Measurements from ENCODE around the gene KIRREL3. TPM values are rescaled to one million over a fixed set of nuclear protein-coding genes. Genes with fewer than 3 reads are reported as not detected.

The KIRREL3 gene
- total RNA-seq, 1 donor from 2014 or later, result not detected

DNA sequence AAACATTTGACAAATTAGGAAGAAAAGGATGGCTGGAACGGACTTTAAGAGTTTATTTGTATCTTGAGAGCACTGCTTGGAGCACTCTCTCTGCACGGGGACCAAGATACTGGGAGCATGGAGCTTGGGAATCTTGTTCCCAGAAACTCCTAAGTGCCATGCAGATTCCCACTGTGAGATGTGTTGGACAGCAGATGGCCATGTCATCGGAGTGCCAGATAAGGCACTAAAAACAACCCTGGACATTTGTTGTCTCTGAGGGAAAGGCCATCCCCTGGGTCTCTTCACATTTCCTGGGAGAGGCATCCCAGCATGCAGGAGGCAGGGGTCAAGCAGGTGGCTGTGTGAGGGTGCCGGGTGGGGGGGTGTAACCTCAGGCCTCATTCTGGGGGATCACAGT is 2.9 kb downstream of the KIRREL3 start:
- intact Hi-C loops (cut with micrococcal nuclease), result no loop called here

DNA sequence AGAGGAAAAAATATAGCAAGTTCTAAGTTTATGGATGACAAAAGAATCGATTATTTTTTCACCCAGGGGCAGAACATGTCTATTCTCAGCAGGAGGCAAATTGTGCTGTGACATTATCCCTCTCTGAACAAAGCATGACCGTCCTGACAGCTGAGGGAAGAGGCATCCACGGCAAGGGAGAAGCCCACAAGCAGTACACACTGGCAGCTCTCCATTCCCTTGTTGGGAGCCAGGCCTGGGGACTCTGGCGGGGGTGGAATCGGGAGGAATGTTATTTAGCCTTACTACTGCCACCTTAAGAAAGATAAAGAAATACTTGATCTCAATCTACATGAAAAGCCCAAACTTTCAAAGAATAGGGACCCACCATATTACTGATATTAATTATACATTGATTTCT is 3.4 kb downstream of the KIRREL3 start:
- intact Hi-C loops (cut with micrococcal nuclease), result no loop called here

DNA sequence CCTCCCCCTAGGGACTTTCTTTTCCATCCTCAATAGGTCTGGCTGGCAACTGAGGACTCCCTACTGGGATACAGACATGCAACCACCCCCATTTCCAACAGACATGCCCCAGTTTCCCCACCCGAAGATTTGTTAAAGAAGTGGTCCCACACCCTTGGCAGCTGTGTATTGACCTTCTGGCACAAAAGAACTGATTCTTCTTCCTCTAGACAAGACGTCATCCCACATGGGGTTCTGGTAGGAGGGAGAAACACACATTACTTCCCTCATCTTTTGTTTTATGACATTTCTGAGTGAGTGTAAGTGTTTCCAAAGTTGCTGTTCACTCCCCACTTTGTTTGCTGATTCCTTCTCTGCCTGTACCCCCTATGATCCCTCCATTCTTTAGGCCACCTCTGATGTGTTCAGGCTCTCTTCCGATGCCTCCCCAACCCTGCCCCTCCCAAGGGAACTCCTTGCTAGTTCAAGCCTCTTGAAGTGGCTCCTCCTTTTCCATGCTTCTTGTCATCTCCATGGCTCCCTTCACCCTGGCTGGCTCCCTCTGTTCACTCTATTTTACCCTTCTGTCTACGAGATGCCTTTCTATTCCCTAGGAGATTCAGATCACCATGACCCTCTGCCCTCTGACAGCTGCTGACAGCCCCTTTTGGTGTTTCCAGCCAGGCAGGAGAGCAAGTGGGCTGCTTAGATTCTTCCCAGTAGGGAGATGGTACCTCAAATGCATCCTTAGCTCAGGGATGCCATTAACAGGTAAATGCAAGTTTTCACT is 4.3 kb downstream of the KIRREL3 start:
- intact Hi-C loops (cut with micrococcal nuclease), result no loop called here

DNA sequence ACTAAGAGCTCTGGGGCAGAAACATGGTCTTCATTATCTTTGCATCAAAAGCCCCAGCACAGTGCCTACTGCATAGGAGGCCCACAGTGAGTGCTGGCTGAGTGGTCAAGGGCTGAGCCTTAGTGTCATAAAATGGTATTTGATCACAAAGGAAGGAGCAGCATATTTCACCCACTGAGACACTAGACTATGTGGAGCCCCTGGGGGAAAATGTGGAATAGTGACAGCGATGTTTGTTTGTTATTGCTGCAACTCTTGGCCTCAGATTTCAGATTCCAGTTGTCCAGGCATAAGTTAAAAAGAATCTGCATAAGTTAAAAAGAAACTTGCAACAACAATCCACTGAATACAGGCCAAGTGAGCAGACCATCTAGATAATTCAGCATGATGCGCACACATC is 7.0 kb downstream of the KIRREL3 start:
- intact Hi-C loops (cut with micrococcal nuclease), result no loop called here

DNA sequence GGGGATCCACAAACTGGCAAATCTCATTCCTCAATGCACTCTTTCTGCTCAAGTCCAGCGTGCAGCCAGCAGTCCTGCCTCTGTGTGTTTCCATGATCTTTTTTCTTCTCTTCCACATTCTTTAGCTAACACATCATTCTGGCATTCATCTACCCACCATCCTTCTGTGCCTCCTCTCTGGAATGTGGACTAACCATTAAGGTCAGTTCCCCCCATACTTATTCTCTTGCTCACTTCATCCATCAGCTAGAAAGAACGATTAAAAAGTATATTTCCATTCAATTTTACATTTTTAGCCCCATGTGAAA is 7.8 kb downstream of the KIRREL3 start:
- intact Hi-C loops (cut with micrococcal nuclease), result no loop called here

DNA sequence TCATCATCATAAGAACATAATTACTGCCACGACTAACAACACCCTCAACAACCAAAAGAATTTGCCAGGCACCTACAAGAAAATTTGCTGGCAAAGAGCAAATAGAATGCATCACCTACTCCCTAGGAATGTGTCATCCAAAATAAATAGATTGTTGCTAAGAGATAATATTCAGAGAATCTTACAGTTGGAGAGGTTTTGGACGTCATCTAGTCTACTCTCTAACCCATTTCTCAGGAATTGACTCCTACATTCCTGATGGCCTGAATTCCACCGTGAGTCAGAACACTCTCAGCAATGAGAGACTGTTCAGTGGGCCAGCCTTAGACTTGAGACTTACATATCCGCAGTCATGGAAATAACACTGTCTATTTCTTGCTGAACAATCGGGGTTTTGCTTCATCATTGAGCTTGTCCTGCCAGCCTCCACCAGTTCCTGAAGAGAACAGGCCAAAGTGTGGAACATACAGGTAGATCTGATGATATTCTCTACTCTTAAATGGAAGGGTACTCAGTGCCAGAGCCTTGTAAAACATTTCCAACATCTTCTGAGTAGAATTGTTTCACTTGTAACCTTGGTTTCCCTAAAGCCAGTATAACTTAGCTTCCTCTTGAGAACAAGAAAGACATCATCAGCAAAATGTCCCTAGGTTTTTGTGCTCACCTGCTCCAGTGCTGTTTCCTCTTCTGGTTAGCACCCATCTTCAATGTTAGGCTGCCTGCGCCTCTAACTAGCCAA is 8.3 kb downstream of the KIRREL3 start:
- intact Hi-C loops (cut with micrococcal nuclease), result no loop called here

DNA sequence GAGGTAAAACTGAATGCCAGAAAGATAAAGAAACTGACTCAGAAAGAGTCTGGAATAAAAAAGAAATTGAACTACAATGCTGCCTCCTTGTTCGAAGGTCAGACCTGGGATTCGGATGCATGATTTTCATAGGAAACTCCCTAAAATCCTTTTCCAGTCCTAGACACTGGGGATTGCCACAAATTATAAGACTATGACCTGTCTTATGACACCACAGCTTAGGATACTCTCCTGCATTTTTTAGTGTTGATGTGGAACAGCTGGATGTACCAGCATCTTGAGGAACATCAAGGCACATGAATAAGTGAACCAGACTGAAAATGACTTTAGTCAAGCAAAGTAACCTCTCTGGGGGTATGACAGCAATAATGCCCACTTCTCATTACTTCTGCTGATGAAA is 9.0 kb downstream of the KIRREL3 start:
- intact Hi-C loops (cut with micrococcal nuclease), result no loop called here

DNA sequence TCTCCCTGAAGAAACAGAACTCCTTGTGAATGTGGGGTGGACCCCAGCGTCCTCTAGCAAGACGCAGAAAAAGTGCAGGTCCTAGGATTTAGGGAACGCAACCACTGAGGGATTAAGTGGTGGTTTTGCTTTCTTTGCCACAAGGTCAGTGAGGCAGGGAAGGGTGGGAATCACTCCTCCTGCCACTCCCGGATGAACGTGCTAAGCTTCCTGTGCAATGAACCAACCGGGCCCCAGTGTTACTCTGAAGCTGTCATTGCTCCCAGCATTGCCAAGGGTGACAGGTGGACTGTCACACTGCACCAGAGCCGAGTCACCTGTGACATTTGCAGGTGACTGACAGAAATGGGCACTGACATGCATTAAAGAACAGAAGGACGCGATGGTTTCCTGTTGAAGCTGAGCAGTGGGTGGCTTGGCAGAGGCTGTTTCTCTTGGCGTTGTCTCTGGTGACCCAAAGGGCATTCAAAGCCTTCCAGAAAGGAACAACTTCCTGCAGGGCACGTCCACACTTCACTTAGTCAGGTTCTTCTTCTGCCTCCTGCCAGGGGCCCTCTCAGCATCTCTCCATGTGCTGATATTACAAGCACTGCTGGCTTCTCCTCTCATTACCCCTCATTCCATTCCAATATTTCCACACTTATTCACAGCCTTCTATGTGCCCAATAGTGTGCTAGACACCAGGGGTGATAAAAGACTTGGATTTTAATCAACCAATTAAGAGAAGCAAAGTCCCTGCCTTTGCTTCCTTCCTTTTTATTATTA is 9.7 kb downstream of the KIRREL3 start:
- intact Hi-C loops (cut with micrococcal nuclease), result loop anchor here (1.0 kb wide), 3 partner anchors 275 to 681 kb away; no protein-coding TSS in a partner anchor

DNA sequence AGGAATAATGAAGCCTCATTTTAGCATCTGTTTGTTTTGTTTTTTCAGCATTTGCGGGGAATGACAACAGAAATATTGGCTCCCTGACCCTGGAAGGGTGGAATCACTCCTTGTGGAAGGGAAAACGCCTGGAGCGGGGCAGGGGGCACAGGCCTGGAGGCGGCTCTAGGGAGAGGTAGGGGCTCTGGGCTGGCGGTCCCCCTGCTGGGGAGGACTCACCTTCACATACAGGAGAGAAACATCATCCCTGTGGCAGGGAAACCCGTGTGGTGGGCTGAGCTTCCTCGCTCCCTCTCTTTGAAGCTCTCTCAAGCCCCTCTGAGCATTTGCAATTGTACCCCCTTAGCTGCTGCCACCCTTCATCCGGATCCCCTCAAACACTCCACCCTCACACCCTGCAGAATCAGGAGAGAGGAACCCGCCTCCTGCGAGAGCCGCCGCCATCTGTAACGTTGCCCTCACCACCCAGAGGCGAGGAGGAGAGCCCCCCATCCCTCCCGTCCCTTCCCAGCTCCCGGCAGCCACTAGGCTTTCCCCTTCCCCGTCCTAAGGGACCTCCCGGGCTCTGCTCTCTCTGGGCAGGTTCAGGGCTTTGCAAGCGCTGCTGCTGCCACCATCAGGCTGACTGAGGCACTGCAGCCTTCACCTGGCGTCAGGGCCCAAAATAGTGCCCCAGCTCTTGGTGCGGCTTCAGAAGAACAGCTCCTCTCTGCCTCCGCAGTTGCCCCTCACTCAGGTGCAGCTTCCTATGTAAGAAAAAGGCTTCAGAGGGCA is 10.4 kb downstream of the KIRREL3 start:
- intact Hi-C loops (cut with micrococcal nuclease), result loop anchor here (1.0 kb wide), 3 partner anchors 274 to 680 kb away; no protein-coding TSS in a partner anchor

DNA sequence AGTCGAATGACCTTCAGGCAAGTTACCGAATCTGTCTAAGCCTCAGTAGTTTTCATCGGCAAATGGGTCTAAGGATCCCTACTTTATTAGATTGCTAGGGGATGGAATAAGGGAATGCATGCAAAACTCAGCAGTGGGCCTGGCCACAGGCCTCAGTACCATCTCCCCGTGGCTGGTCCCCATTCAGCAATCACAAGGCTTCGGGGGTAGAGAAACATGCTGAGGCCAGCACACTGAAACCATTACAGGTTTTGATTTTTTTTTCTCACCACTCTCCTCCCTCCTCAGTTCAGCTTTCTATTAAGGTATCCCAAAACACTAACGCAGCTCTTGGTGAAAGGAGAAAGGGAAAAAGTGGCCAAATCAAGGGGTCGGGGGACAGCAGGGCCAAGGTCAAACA is 11.9 kb downstream of the KIRREL3 start:
- intact Hi-C loops (cut with micrococcal nuclease), result no loop called here

DNA sequence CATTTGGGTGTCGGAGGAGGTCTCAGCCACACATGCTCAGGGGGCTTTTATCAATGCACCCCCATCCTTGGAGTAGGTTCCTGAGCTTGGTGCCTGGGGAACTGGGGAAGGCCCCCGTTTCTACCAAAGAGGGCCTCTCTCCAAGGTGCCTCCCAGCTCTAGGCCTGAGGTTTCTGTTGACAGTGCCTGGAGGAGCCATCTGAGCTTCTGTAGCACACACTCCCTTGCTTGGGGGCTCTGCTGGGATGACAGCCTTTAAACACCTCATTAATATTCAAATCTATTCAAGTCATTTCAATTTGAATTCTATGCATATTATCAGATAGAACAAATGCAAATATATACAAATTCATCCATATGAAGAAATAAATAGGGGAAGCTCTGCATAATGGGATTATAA is 18.9 kb downstream of the KIRREL3 start:
- intact Hi-C loops (cut with micrococcal nuclease), result no loop called here

DNA sequence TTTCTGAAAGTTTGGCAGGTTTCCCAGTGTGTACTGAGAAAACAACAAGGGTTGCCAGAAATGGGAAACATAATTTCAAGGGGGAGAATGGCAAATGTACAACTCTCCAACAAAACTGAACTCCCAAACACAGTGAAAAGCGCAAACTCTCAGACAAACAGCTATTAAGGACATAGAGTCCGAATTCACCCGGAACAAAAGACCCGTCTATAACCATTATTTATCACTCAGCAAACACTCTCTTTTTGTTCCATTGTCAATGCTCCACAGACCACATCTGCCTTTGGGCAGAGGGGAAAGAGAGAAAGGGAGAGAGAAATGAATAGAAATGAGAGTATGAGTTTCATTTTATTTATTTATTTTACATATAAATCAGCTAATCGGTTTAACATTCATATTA is 21.7 kb downstream of the KIRREL3 start:
- intact Hi-C loops (cut with micrococcal nuclease), result no loop called here

DNA sequence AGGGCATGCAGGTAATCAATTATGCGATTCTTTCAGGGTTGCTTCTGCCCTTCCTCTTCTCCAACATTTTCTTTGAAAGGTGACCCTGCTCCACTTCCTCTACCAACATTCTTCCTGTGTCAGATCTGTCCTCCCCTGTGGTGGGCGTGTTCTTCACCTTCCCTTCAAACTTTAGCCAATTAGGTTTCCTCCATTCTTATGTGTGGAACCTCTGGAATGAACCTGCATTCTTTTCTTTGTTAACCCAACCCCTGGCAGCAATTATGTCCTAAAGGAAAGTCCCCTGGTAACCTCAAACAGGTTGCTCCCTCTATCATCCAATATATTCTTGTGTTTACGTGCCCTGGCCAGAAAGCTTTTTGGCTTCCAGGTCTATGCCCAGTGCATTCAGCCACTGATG is 22.4 kb downstream of the KIRREL3 start:
- intact Hi-C loops (cut with micrococcal nuclease), result no loop called here

DNA sequence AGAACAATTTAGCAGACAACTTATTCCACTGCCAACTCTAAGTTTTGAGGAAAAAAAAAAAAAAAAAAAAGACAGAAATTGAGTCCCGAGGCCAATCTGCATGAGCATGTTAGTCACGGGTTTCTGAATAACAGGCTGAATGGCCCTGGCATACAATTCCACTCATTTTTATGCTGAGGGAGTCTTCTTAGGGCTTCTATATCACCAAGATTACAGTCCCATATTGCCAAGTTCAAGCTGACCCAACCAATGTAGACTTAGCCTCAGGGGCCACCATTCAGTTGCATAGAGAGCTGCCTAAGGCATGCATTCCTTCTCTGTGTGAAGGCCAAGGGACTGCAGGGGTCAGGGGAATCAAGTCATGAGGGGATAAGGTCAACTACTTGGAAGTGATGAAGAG is 27.5 kb downstream of the KIRREL3 start:
- intact Hi-C loops (cut with micrococcal nuclease), result no loop called here

DNA sequence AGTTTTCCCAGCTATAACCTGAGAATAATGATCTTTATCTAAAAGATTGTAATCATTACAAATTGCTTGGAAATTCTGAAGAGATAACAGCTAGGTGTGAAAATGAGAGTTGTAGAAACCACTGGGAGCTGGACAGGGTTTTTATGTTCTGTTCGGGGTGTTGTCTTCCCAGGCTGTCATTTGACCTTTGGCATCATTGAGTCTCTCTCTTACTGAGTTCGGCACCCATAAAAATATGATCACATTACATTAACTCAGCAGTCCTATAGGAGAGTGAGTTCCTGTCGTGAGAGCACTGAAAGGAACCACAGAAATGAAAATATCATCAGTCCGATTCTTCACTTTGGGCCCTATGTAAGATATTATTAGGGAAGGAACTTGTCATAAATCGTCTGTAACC is 29.3 kb downstream of the KIRREL3 start:
- intact Hi-C loops (cut with micrococcal nuclease), result no loop called here

DNA sequence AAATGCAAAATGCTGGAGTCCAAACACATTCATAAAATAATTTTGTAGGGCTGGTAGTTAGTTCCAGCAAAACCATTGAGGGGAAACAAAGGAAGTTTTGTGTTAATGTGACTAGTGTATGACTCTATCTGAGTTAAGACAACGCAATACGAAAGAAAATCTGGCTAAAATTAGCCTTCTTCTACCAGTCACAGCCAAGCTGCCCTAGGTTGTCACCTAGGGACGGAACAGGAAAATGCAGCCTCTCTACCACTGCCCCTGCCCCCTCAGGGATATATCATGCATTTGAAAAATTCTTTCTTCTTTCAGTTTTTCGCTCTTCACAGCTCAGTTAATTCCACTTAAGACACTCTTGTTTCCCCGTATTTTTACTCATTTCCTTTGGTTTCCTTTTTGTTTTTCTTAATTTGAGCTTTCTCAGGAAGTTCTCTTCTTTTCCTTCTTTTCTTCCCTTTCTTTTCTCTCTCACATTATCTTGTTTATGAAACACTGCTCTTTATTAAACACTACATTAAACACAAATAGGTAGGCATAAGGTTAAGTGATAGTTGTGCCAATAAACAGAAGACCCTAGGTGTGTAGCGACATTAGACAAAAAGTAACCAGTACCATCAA is 30.6 kb downstream of the KIRREL3 start:
- intact Hi-C loops (cut with micrococcal nuclease), result no loop called here

DNA sequence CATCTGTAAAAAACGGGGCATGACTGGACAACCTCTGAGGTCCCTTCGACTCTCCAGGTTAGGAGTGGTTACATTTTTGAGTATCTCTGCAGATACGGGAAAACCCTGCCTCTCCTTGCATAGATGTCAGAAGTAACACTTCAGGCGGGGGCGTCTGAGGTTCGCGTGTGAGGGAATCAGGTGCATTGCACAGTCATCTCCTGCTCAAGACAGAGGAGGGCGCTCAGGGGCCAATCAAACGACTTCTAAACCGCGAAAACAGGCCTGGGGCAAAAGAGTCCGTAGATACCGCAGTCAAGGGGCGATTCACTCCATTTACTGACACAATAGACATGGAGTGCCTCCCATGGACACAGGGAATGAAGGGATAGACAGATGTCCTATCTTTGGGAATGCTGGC is 31.7 kb downstream of the KIRREL3 start:
- intact Hi-C loops (cut with micrococcal nuclease), result no loop called here

DNA sequence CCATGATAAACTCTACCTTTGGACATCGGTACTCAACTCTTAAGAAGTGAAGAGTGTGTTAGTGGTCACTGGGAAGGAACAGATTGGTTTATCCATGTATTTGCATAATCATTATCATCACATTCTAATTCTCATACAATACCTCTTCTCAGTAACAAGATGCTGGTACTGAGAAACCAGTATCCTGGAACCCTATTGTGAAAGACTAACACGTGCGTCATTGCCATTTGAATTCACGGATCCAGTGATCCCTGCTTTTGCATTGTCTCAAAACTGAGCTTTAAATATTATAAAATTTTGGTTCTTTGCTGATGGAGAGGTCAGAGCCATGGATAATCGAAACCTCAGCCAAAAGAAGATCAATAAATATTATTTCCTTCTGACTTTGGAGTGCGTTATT is 35.2 kb downstream of the KIRREL3 start:
- intact Hi-C loops (cut with micrococcal nuclease), result no loop called here

DNA sequence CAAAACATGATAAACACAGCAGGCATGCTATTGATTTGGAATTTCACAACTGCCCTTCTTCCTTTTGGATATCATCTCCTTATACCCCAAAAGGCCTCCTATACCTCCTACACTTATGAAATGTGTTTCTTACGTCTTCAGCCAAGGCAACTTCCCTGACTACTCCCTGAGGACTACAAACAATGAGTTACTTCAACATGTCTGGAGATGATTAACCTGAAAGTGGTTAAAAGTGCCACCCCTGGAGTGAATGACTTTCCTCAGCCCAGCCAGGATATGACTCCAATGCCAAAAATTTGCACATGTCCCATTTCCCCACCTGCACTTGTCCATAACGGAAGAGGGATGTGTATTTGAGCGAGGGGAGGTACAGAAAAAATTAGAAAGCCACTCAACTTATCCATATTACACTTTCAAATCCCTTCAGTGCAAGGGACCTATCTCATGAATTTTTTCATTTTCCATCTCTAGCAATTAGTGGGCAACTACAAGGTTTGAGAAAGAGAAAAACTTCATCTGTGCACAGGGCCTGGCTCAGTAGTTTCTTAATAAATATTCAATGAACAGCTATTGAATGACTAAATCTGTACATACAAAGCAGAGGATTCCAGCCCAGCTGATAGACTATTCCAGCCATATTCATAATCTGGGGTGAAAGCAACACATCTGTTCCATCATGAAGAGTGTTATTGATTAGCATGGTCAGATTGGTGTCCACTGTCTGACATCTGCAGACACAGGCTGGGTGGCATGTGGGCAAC is 36.8 kb downstream of the KIRREL3 start:
- intact Hi-C loops (cut with micrococcal nuclease), result no loop called here

DNA sequence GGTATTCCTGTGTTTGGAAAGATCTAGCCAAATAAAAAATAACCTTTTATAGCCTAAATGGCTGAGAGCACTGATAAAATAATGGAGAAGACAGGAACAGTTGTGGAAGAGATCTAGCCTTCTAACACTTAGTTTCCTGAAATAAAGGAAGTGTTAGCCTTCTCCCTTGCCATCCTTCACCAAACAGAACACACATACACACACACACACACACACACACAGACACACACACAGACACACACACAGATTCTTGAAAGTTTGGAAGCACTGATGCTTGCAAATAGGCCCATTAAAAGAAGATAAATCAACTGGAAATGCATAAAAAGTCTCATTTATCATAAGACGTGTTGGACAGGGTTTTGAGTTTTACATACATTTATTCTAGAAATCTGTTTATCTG is 37.5 kb downstream of the KIRREL3 start:
- intact Hi-C loops (cut with micrococcal nuclease), result no loop called here

Data from T-helper 1 cell treated with Interleukin-12 subunit alpha and Interleukin-12 subunit beta and Interleukin-4 antibody, amounts not matched to agents 30 ng/mL and 1 ng/mL, for 36 hours (primary cell).